GM20000 (cell line): ENCODE data around the gene ELMO2.

ENCODE experiments used
- DNase-seq: peaks from one replicate; pipeline ENCODE4 v3.0.0; 2012; ENCODE audit warnings: low spot score
- CTCF ChIP-seq: IDR thresholded peaks from 2 replicates; pipeline ENCODE4 v1.5.1; 2012; ENCODE audit warnings: mild to moderate bottlenecking, control low read depth; ENCODE audit errors: extremely low read depth, missing control alignments

ELMO2 gene

GRCh38 chr20:46341074-46342009, 65.1 kb downstream of the ELMO2 start:
- DNase-seq, result no peak
- no peak for TF ChIP-seq CTCF

GRCh38 chr20:46339037-46339436, 67.4 kb downstream of the ELMO2 start:
- TF ChIP-seq CTCF, result no peak

GRCh38 chr20:46336735-46337134, 69.7 kb downstream of the ELMO2 start:
- no peak for TF ChIP-seq CTCF
- DNase-seq, result no peak

More at GRCh38 chr20:46339037-46339436, 67.4 kb downstream of the ELMO2 start:
- DNase-seq, result no peak

- no peak for TF ChIP-seq CTCF
- DNase-seq, result no peak
Observed at GRCh38 chr20:46334303-46334904, 72.0 kb downstream of the ELMO2 start.

- no peak for DNase-seq
Observed at GRCh38 chr20:46333161-46333991, 73.0 kb downstream of the ELMO2 start.

GRCh38 chr20:46332373-46333160, 73.8 kb downstream of the ELMO2 start:
- TF ChIP-seq CTCF, result no peak
- DNase-seq, result no peak

More at GRCh38 chr20:46333161-46333991, 73.0 kb downstream of the ELMO2 start:
- TF ChIP-seq CTCF, result no peak
